Measurements from ENCODE around the gene MVB12B. TPM values are rescaled to one million over a fixed set of nuclear protein-coding genes. Genes with fewer than 3 reads are reported as not detected.

The MVB12B gene
- total and polyA plus RNA-seq, 3 donors from 2014 or later = 13.6 to 30.7 (median 26.2) TPM

GRCh38 chr9:126513159-126514036 is 186.8 kb downstream of the MVB12B start:
- Histone ChIP-seq H3K27me3 (no peaks in the 10 kb centered on the region), H3K36me3 (ENCODE audit: low read depth, missing control alignments) (no peaks in the 10 kb centered on the region), H3K27ac (no peak overlapping the region), H3K4me3 (peak overlapping the region; percentile 36 to 54), H3K4me1 (no peaks in the 10 kb centered on the region), H3K9me3 (no peaks in the 10 kb centered on the region)
- DNase-seq = no peak
- 44 to 55% methylated on average over 6 to 13 of the region's 13 CpGs for WGBS, 2 donors
- TF ChIP-seq CTCF (IDR thresholded peaks at IDR 0.05) (no peak), POLR2A (IDR thresholded peaks at IDR 0.05) (no peak)
- intact Hi-C loops (cut with DNase I; ENCODE audit: low total_unique reads) = no loop called here

- peak; percentile 74 for DNase-seq
- Histone ChIP-seq H3K4me1 (no peaks in the 10 kb centered on the region), H3K27ac (no peak overlapping the region), H3K36me3 (ENCODE audit: low read depth, missing control alignments) (no peaks in the 10 kb centered on the region), H3K4me3 (peak overlapping the region; percentile 36 to 54), H3K27me3 (no peaks in the 10 kb centered on the region), H3K9me3 (no peaks in the 10 kb centered on the region)
- intact Hi-C loops (cut with DNase I; ENCODE audit: low total_unique reads) = no loop called here
- WGBS, 2 donors = 7% methylated on average over 63 of the region's 63 CpGs; no CpG with 5 or more reads in 1 of the 2 donors
- TF ChIP-seq POLR2A (IDR thresholded peaks at IDR 0.05) (no peak), CTCF (IDR thresholded peaks at IDR 0.05) (peak in 1 of 3 experiments; percentile 47)
Observed at GRCh38 chr9:126514037-126514821, 187.6 kb downstream of the MVB12B start.

- Histone ChIP-seq H3K27ac (no peak overlapping the region), H3K9me3 (no peaks in the 10 kb centered on the region), H3K4me3 (no peak overlapping the region), H3K4me1 (no peaks in the 10 kb centered on the region), H3K36me3 (ENCODE audit: low read depth, missing control alignments) (no peaks in the 10 kb centered on the region), H3K27me3 (no peaks in the 10 kb centered on the region)
- TF ChIP-seq POLR2A (IDR thresholded peaks at IDR 0.05) = no peak
- TF ChIP-seq CTCF (IDR thresholded peaks at IDR 0.05) = no peak
- intact Hi-C loops (cut with DNase I; ENCODE audit: low total_unique reads) = no loop called here
- WGBS, 2 donors = 55 to 59% methylated on average over 18 to 27 of the region's 27 CpGs
- DNase-seq = no peak
Observed at GRCh38 chr9:126515001-126515872, 188.6 kb downstream of the MVB12B start.

- DNase-seq = no peak
- Histone ChIP-seq H3K4me3 (no peak overlapping the region), H3K27ac (no peak overlapping the region), H3K27me3 (no peaks in the 10 kb centered on the region), H3K36me3 (ENCODE audit: low read depth, missing control alignments) (no peaks in the 10 kb centered on the region), H3K9me3 (no peaks in the 10 kb centered on the region), H3K4me1 (no peaks in the 10 kb centered on the region)
- 81 to 88% methylated on average over 6 to 14 of the region's 14 CpGs for WGBS, 2 donors
- intact Hi-C loops (cut with DNase I; ENCODE audit: low total_unique reads) = no loop called here
- TF ChIP-seq CTCF (IDR thresholded peaks at IDR 0.05) (no peak), POLR2A (IDR thresholded peaks at IDR 0.05) (no peak)
Observed at GRCh38 chr9:126515873-126516505, 189.4 kb downstream of the MVB12B start.

Measured in testis (tissue), 3 donors.